ENCODE results near the gene LRRN4.

The LRRN4 gene

GRCh38 chr20:5991623-5992441, 62.0 kb downstream of the LRRN4 start:
- H3K27ac ChIP-seq, result no peak overlapping the region
- no peak overlapping the region for H3K4me3 ChIP-seq

- no peak overlapping the region for H3K27ac ChIP-seq
- H3K4me3 ChIP-seq, result no peak overlapping the region
These were observed 62.9 kb downstream of the LRRN4 start for GRCh38 chr20:5990946-5991345.
